ENCODE results near the gene NEDD4L.
"Not testable (repeated sequence)": the region's sequence is repeated elsewhere in the genome, so short reads cannot be mapped to it uniquely, and the experiment has no call there.

NEDD4L gene

GRCh38 chr18:58271770-58272169, 227.7 kb downstream of the NEDD4L start:
- no peaks in the 10 kb centered on the region for H3K27me3 ChIP-seq (ENCODE audit: insufficient read depth, low read length)
- peaks cover 13% of the 10 kb centered on the region for H3K4me1 ChIP-seq (ENCODE audit: insufficient read depth, low read length)
- H3K36me3 ChIP-seq (ENCODE audit: insufficient read depth, low read length): no peaks in the 10 kb centered on the region
- no peaks in the 10 kb centered on the region for H3K9me3 ChIP-seq (ENCODE audit: insufficient read depth, low read depth, low read length)
- no peak overlapping the region for H3K4me3 ChIP-seq (ENCODE audit: low read length)
- H3K27ac ChIP-seq (ENCODE audit: low read depth, low read length): no peak overlapping the region
- H3K9ac ChIP-seq (ENCODE audit: low read depth, low read length): no peak overlapping the region
- no CpG with 5 or more reads among the region's 2 CpGs for WGBS

GRCh38 chr18:58272209-58272608, 228.2 kb downstream of the NEDD4L start:
- no peaks in the 10 kb centered on the region for H3K9me3 ChIP-seq (ENCODE audit: insufficient read depth, low read depth, low read length)
- no peak overlapping the region for H3K9ac ChIP-seq (ENCODE audit: low read depth, low read length)
- no peak overlapping the region for H3K27ac ChIP-seq (ENCODE audit: low read depth, low read length)
- H3K4me3 ChIP-seq (ENCODE audit: low read length): no peak overlapping the region
- H3K36me3 ChIP-seq (ENCODE audit: insufficient read depth, low read length): no peaks in the 10 kb centered on the region
- H3K27me3 ChIP-seq (ENCODE audit: insufficient read depth, low read length): no peaks in the 10 kb centered on the region
- 93% methylated on average over 6 of the region's 6 CpGs for WGBS
- H3K4me1 ChIP-seq (ENCODE audit: insufficient read depth, low read length): peaks cover 17% of the 10 kb centered on the region

GRCh38 chr18:58272779-58273435, 228.9 kb downstream of the NEDD4L start:
- H3K9ac ChIP-seq (ENCODE audit: low read depth, low read length): no peak overlapping the region
- no peak overlapping the region for H3K27ac ChIP-seq (ENCODE audit: low read depth, low read length)
- WGBS: 94% methylated on average over 7 of the region's 7 CpGs
- no peaks in the 10 kb centered on the region for H3K27me3 ChIP-seq (ENCODE audit: insufficient read depth, low read length)
- no peak overlapping the region for H3K4me3 ChIP-seq (ENCODE audit: low read length)
- H3K9me3 ChIP-seq (ENCODE audit: insufficient read depth, low read depth, low read length): no peaks in the 10 kb centered on the region
- H3K4me1 ChIP-seq (ENCODE audit: insufficient read depth, low read length): peaks cover 18% of the 10 kb centered on the region
- H3K36me3 ChIP-seq (ENCODE audit: insufficient read depth, low read length): no peaks in the 10 kb centered on the region

- Histone ChIP-seq H3K27ac (ENCODE audit: low read depth, low read length) (no peak overlapping the region), H3K4me1 (ENCODE audit: insufficient read depth, low read length) (peaks cover 18% of the 10 kb centered on the region), H3K9ac (ENCODE audit: low read depth, low read length) (no peak overlapping the region), H3K27me3 (ENCODE audit: insufficient read depth, low read length) (no peaks in the 10 kb centered on the region), H3K9me3 (ENCODE audit: insufficient read depth, low read depth, low read length) (no peaks in the 10 kb centered on the region), H3K4me3 (ENCODE audit: low read length) (no peak overlapping the region), H3K36me3 (ENCODE audit: insufficient read depth, low read length) (no peaks in the 10 kb centered on the region)
- no CpG with 5 or more reads among the region's 1 CpG for WGBS
Measured at GRCh38 chr18:58275176-58275575, 231.2 kb downstream of the NEDD4L start.

- Histone ChIP-seq H3K36me3 (ENCODE audit: insufficient read depth, low read length) (no peaks in the 10 kb centered on the region), H3K4me3 (ENCODE audit: low read length) (no peak overlapping the region), H3K27ac (ENCODE audit: low read depth, low read length) (no peak overlapping the region), H3K4me1 (ENCODE audit: insufficient read depth, low read length) (peaks cover 17% of the 10 kb centered on the region), H3K9ac (ENCODE audit: low read depth, low read length) (no peak overlapping the region), H3K9me3 (ENCODE audit: insufficient read depth, low read depth, low read length) (no peaks in the 10 kb centered on the region), H3K27me3 (ENCODE audit: insufficient read depth, low read length) (no peaks in the 10 kb centered on the region)
- 86% methylated on average over 9 of the region's 10 CpGs for WGBS
Measured at GRCh38 chr18:58276789-58277739, 233.0 kb downstream of the NEDD4L start.

- H3K4me3 ChIP-seq (ENCODE audit: low read length): no peak overlapping the region
- no peak overlapping the region for H3K27ac ChIP-seq (ENCODE audit: low read depth, low read length)
- no peaks in the 10 kb centered on the region for H3K27me3 ChIP-seq (ENCODE audit: insufficient read depth, low read length)
- H3K9ac ChIP-seq (ENCODE audit: low read depth, low read length): no peak overlapping the region
- no peaks in the 10 kb centered on the region for H3K36me3 ChIP-seq (ENCODE audit: insufficient read depth, low read length)
- peaks cover 7% of the 10 kb centered on the region for H3K4me1 ChIP-seq (ENCODE audit: insufficient read depth, low read length)
- no peaks in the 10 kb centered on the region for H3K9me3 ChIP-seq (ENCODE audit: insufficient read depth, low read depth, low read length)
- 95% methylated on average over 7 of the region's 7 CpGs for WGBS
Measured at GRCh38 chr18:58279504-58280175, 235.6 kb downstream of the NEDD4L start.

- H3K27ac ChIP-seq (ENCODE audit: low read depth, low read length): no peak overlapping the region
- H3K9ac ChIP-seq (ENCODE audit: low read depth, low read length): no peak overlapping the region
- no peaks in the 10 kb centered on the region for H3K9me3 ChIP-seq (ENCODE audit: insufficient read depth, low read depth, low read length)
- no peak overlapping the region for H3K4me3 ChIP-seq (ENCODE audit: low read length)
- H3K27me3 ChIP-seq (ENCODE audit: insufficient read depth, low read length): no peaks in the 10 kb centered on the region
- H3K36me3 ChIP-seq (ENCODE audit: insufficient read depth, low read length): no peaks in the 10 kb centered on the region
- 95% methylated on average over 8 of the region's 8 CpGs for WGBS
- H3K4me1 ChIP-seq (ENCODE audit: insufficient read depth, low read length): peaks cover 7% of the 10 kb centered on the region
Measured at GRCh38 chr18:58280191-58280590, 236.2 kb downstream of the NEDD4L start.

- not testable (repeated sequence) for H3K27me3 ChIP-seq (ENCODE audit: insufficient read depth, low read length); H3K4me3 ChIP-seq (ENCODE audit: low read length); H3K9me3 ChIP-seq (ENCODE audit: insufficient read depth, low read depth, low read length); H3K9ac ChIP-seq (ENCODE audit: low read depth, low read length); H3K36me3 ChIP-seq (ENCODE audit: insufficient read depth, low read length); H3K27ac ChIP-seq (ENCODE audit: low read depth, low read length)
- WGBS: 98% methylated on average over 10 of the region's 11 CpGs
- peaks cover 12% of the 10 kb centered on the region for H3K4me1 ChIP-seq (ENCODE audit: insufficient read depth, low read length)
Measured at GRCh38 chr18:58282872-58283271, 238.8 kb downstream of the NEDD4L start.

GRCh38 chr18:58284699-58285448, 240.8 kb downstream of the NEDD4L start:
- Histone ChIP-seq H3K27ac (ENCODE audit: low read depth, low read length) (no peak overlapping the region), H3K4me1 (ENCODE audit: insufficient read depth, low read length) (peaks cover 24% of the 10 kb centered on the region), H3K36me3 (ENCODE audit: insufficient read depth, low read length) (no peaks in the 10 kb centered on the region), H3K4me3 (ENCODE audit: low read length) (no peak overlapping the region), H3K9me3 (ENCODE audit: insufficient read depth, low read depth, low read length) (no peaks in the 10 kb centered on the region), H3K27me3 (ENCODE audit: insufficient read depth, low read length) (no peaks in the 10 kb centered on the region), H3K9ac (ENCODE audit: low read depth, low read length) (no peak overlapping the region)
- 89% methylated on average over 6 of the region's 6 CpGs for WGBS

GRCh38 chr18:58285449-58286130, 241.6 kb downstream of the NEDD4L start:
- H3K4me3 ChIP-seq (ENCODE audit: low read length): no peak overlapping the region
- no peaks in the 10 kb centered on the region for H3K9me3 ChIP-seq (ENCODE audit: insufficient read depth, low read depth, low read length)
- no peak overlapping the region for H3K27ac ChIP-seq (ENCODE audit: low read depth, low read length)
- 85% methylated on average over 4 of the region's 4 CpGs for WGBS
- no peaks in the 10 kb centered on the region for H3K27me3 ChIP-seq (ENCODE audit: insufficient read depth, low read length)
- H3K4me1 ChIP-seq (ENCODE audit: insufficient read depth, low read length): peaks cover 24% of the 10 kb centered on the region
- no peaks in the 10 kb centered on the region for H3K36me3 ChIP-seq (ENCODE audit: insufficient read depth, low read length)
- no peak overlapping the region for H3K9ac ChIP-seq (ENCODE audit: low read depth, low read length)
